ENCODE results near the gene KIAA1549. TPM values are rescaled to one million over a fixed set of nuclear protein-coding genes. Genes with fewer than 3 reads are reported as not detected.

Gene KIAA1549
- total RNA-seq, 2 donors from 2014 or later, result 3.7 to 8.8 TPM

DNA sequence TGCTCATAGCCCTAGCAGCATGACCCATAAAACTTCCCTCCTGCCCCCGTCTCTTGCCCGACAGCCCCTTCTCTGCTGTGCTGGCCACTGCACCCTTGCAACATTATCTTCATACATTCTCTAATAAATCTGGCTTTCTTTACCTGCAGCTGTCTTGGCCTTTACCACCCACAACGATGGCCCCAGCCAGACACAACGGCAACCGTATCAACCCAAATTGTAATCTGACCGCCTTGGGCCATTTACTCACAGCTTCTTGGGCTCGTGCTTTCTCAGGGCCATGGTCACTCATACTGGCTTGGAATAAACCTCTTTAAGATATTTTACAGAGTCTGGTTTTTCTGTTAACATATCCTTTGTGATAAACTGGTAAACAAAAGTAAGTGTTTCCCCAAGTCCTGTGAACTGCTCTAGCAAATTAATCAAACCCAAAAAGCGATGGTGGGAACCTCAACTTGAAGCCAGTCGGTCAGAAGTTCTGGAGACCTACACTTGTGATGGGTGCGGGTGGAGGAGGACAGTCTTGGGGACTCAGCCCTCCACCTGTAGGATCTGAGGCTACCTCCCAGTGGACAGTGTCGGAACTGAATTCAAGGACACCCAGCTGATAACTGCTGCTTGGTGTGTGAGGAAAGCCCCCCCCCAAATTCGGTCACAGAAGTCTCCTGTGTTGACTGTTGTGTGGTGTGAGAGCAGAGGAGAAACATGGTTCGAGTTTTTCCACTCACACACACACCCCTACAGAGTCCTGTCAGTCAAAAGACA lies 95.6 kb downstream of the KIAA1549 start:
- H3K27me3 ChIP-seq (replicated peaks; ENCODE audit: insufficient read depth), result no peaks in the 10 kb centered on the region
- H3K9me3 ChIP-seq, result no peaks in the 10 kb centered on the region
- no peak overlapping the region for H3K4me3 ChIP-seq
- no peak overlapping the region for H3K27ac ChIP-seq
- H3K36me3 ChIP-seq, result no peaks in the 10 kb centered on the region
- no peaks in the 10 kb centered on the region for H3K4me1 ChIP-seq (replicated peaks)
- TF ChIP-seq POLR2A (IDR thresholded peaks at IDR 0.05), result no peak
- TF ChIP-seq POLR2AphosphoS5 (IDR thresholded peaks at IDR 0.05), result no peak
- no peak for TF ChIP-seq CTCF (IDR thresholded peaks at IDR 0.05)
- WGBS, result 86% methylated on average over 13 of the region's 13 CpGs
- DNase-seq (ENCODE audit: low spot score), result no peak
- intact Hi-C loops (cut with DNase I), result loop anchor here (2.0 to 5.0 kb wide), 2 partner anchors 97 to 192 kb away; no protein-coding TSS in a partner anchor

- Histone ChIP-seq H3K27ac (no peak overlapping the region), H3K36me3 (no peaks in the 10 kb centered on the region), H3K9me3 (no peaks in the 10 kb centered on the region), H3K27me3 (replicated peaks; ENCODE audit: insufficient read depth) (no peaks in the 10 kb centered on the region), H3K4me1 (replicated peaks) (no peaks in the 10 kb centered on the region), H3K4me3 (no peak overlapping the region)
- TF ChIP-seq POLR2AphosphoS5 (IDR thresholded peaks at IDR 0.05) (no peak), POLR2A (IDR thresholded peaks at IDR 0.05) (no peak), CTCF (IDR thresholded peaks at IDR 0.05) (no peak)
- DNase-seq (ENCODE audit: low spot score), result no peak
- 90% methylated on average over 6 of the region's 6 CpGs for WGBS
- intact Hi-C loops (cut with DNase I), result no loop called here
Observed at GRCh38 chr7:138882249-138882648, 98.9 kb downstream of the KIAA1549 start.

DNA sequence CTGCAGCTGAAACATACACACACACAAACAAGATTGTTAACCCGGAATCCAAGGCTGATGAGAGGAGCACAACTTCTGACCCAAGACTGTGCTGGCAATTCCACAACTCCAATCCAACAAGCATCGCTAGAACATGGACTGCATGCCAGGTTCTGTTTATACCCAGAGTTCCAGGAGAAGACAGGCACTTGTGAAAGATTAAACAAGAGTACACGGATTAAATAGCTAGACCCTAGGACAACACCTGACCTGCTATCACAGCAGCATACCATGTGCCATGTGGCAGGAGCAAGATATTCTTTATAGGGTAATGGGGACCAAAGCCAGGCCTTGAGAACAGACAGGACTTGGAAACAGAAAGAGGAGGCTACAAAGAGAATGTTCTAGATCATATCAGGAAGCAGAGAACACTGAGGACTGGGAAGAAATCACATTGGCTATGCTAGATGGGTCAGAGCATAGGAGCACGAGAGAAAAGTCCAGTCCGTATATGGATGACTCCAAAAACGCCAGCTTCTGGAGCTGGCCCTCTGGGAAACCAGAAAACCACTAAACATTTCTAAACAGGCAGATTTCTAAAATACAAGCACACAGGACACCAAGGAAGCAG lies 99.5 kb downstream of the KIAA1549 start:
- WGBS, result 69% methylated on average over 6 of the region's 6 CpGs
- TF ChIP-seq CTCF (IDR thresholded peaks at IDR 0.05) (no peak), POLR2AphosphoS5 (IDR thresholded peaks at IDR 0.05) (no peak), POLR2A (IDR thresholded peaks at IDR 0.05) (no peak)
- no peaks in the 10 kb centered on the region for H3K36me3 ChIP-seq
- intact Hi-C loops (cut with DNase I), result no loop called here
- H3K27ac ChIP-seq, result no peak overlapping the region
- DNase-seq (ENCODE audit: low spot score), result no peak
- no peaks in the 10 kb centered on the region for H3K27me3 ChIP-seq (replicated peaks; ENCODE audit: insufficient read depth)
- no peaks in the 10 kb centered on the region for H3K4me1 ChIP-seq (replicated peaks)
- H3K9me3 ChIP-seq, result no peaks in the 10 kb centered on the region
- H3K4me3 ChIP-seq, result no peak overlapping the region

- no peak for DNase-seq (ENCODE audit: low spot score)
Observed at GRCh38 chr7:138880881-138881578, 100.2 kb downstream of the KIAA1549 start.

More at GRCh38 chr7:138880881-138881578, 100.2 kb downstream of the KIAA1549 start:
- TF ChIP-seq POLR2A (IDR thresholded peaks at IDR 0.05) (no peak), CTCF (IDR thresholded peaks at IDR 0.05) (no peak), POLR2AphosphoS5 (IDR thresholded peaks at IDR 0.05) (no peak)
- Histone ChIP-seq H3K4me3 (no peak overlapping the region), H3K27ac (no peak overlapping the region), H3K36me3 (no peaks in the 10 kb centered on the region), H3K27me3 (replicated peaks; ENCODE audit: insufficient read depth) (no peaks in the 10 kb centered on the region), H3K4me1 (replicated peaks) (no peaks in the 10 kb centered on the region), H3K9me3 (no peaks in the 10 kb centered on the region)
- WGBS, result 86% methylated on average over 13 of the region's 13 CpGs
- intact Hi-C loops (cut with DNase I), result no loop called here
